ENCODE results near the gene SH3PXD2B.

SH3PXD2B gene

GRCh38 chr5:172442592-172442991, 11.7 kb downstream of the SH3PXD2B start:
- TF ChIP-seq GATA2 (IDR thresholded peaks at IDR 0.05; ENCODE audit: low read depth, low read length) (no peak), GATA3 (IDR thresholded peaks at IDR 0.05; ENCODE audit: low read depth, low read length) (no peak)

- no peak for TF ChIP-seq GATA3 (IDR thresholded peaks at IDR 0.05; ENCODE audit: low read depth, low read length)
- TF ChIP-seq GATA2 (IDR thresholded peaks at IDR 0.05; ENCODE audit: low read depth, low read length) = no peak
Observed at GRCh38 chr5:172441262-172441751, 13.0 kb downstream of the SH3PXD2B start.

- TF ChIP-seq GATA3 (IDR thresholded peaks at IDR 0.05; ENCODE audit: low read depth, low read length) (no peak), GATA2 (IDR thresholded peaks at IDR 0.05; ENCODE audit: low read depth, low read length) (no peak)
Observed at GRCh38 chr5:172440486-172440885, 13.8 kb downstream of the SH3PXD2B start.

GRCh38 chr5:172439785-172440477, 14.4 kb downstream of the SH3PXD2B start:
- TF ChIP-seq GATA2 (IDR thresholded peaks at IDR 0.05; ENCODE audit: low read depth, low read length) (no peak), GATA3 (IDR thresholded peaks at IDR 0.05; ENCODE audit: low read depth, low read length) (no peak)

GRCh38 chr5:172438319-172438668, 16.0 kb downstream of the SH3PXD2B start:
- no peak for TF ChIP-seq GATA2 (IDR thresholded peaks at IDR 0.05; ENCODE audit: low read depth, low read length)
- TF ChIP-seq GATA3 (IDR thresholded peaks at IDR 0.05; ENCODE audit: low read depth, low read length) = no peak

GRCh38 chr5:172437445-172438318, 16.6 kb downstream of the SH3PXD2B start:
- TF ChIP-seq GATA2 (IDR thresholded peaks at IDR 0.05; ENCODE audit: low read depth, low read length) (no peak), GATA3 (IDR thresholded peaks at IDR 0.05; ENCODE audit: low read depth, low read length) (no peak)

- TF ChIP-seq GATA3 (IDR thresholded peaks at IDR 0.05; ENCODE audit: low read depth, low read length) = no peak
Observed at GRCh38 chr5:172436879-172437369, 17.4 kb downstream of the SH3PXD2B start.

- TF ChIP-seq GATA3 (IDR thresholded peaks at IDR 0.05; ENCODE audit: low read depth, low read length) = no peak
- TF ChIP-seq GATA2 (IDR thresholded peaks at IDR 0.05; ENCODE audit: low read depth, low read length) = no peak
Observed at GRCh38 chr5:172436078-172436878, 18.0 kb downstream of the SH3PXD2B start.

GRCh38 chr5:172435362-172436077, 18.8 kb downstream of the SH3PXD2B start:
- TF ChIP-seq GATA3 (IDR thresholded peaks at IDR 0.05; ENCODE audit: low read depth, low read length) = no peak
- TF ChIP-seq GATA2 (IDR thresholded peaks at IDR 0.05; ENCODE audit: low read depth, low read length) = no peak

GRCh38 chr5:172434251-172434650, 20.1 kb downstream of the SH3PXD2B start:
- TF ChIP-seq GATA3 (IDR thresholded peaks at IDR 0.05; ENCODE audit: low read depth, low read length) (no peak), GATA2 (IDR thresholded peaks at IDR 0.05; ENCODE audit: low read depth, low read length) (no peak)

- TF ChIP-seq GATA3 (IDR thresholded peaks at IDR 0.05; ENCODE audit: low read depth, low read length) (no peak), GATA2 (IDR thresholded peaks at IDR 0.05; ENCODE audit: low read depth, low read length) (no peak)
Observed at GRCh38 chr5:172433513-172433912, 20.8 kb downstream of the SH3PXD2B start.

- TF ChIP-seq GATA3 (IDR thresholded peaks at IDR 0.05; ENCODE audit: low read depth, low read length) = no peak
- TF ChIP-seq GATA2 (IDR thresholded peaks at IDR 0.05; ENCODE audit: low read depth, low read length) = no peak
Observed at GRCh38 chr5:172433071-172433470, 21.3 kb downstream of the SH3PXD2B start.

- TF ChIP-seq GATA3 (IDR thresholded peaks at IDR 0.05; ENCODE audit: low read depth, low read length) = no peak
- no peak for TF ChIP-seq GATA2 (IDR thresholded peaks at IDR 0.05; ENCODE audit: low read depth, low read length)
Observed at GRCh38 chr5:172430354-172430753, 24.0 kb downstream of the SH3PXD2B start.

Measured in SH-SY5Y (cell line).